Memory B cell (primary cell): ENCODE measurements around the gene CTU2.

Source experiments
- ATAC-seq: fragments of 150-1000 bp; cut with Tn5 transposase; 2 replicates; pipeline ENCODE4 v1.10.0; 2021; ENCODE audit warnings: low read depth, mild to moderate bottlenecking, moderate library complexity
- DNase-seq, 2 donors: peaks; one replicate each; pipeline ENCODE4 v3.0.0; 2022; ENCODE audit warnings: low spot score in 2 of 2
- H3K27ac Mint-ChIP-seq: one replicate; pipeline ENCODE4 v1.8.0; 2022; ENCODE audit warnings: mild to moderate bottlenecking, moderate library complexity, mixed read lengths
- H3K27me3 Mint-ChIP-seq: one replicate; pipeline ENCODE4 v1.8.0; 2022; ENCODE audit warnings: mixed read lengths
- H3K36me3 Mint-ChIP-seq: one replicate; pipeline ENCODE4 v1.8.0; 2022; ENCODE audit warnings: mild to moderate bottlenecking, mixed read lengths
- H3K4me1 Mint-ChIP-seq: one replicate; pipeline ENCODE4 v1.8.0; 2022; ENCODE audit warnings: mixed read lengths
- H3K4me3 Mint-ChIP-seq: one replicate; pipeline ENCODE4 v1.8.0; 2022; ENCODE audit warnings: mild to moderate bottlenecking, moderate library complexity, mixed read lengths
- H3K9me3 Mint-ChIP-seq: one replicate; pipeline ENCODE4 v1.8.0; 2022; ENCODE audit warnings: mixed read lengths

Gene CTU2

DNA sequence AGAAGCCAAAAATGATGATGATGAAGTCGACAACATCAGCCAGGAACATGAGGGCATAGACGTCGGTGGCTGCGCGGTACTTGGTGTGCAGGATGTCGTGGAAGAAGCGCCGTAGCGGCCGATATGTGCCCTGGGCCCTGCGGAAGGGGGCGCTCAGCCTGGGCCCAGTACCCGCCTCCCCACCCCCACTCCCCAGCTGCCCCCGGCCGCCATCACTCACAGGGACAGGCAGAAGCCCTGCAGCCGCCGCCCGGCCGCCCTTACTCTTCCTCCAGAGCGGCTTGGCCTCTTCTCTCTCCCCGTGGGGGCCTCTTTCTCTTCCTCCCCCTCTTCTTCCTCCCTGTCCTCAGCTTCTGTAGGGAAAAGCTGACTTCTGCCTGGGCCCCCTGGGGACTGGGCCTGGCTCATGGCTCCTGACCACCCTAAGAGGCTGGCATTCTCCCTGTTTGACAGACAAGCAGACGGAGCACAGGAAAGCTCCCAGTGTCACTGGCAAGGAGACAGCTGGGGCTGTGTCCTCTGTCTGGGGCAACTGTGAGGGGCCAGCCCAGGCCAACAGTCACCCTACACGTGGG is 14.2 kb downstream of the CTU2 start:
- H3K4me3 Mint-ChIP-seq = no peak overlapping the region
- no peak overlapping the region for H3K27ac Mint-ChIP-seq
- no peak for ATAC-seq
- DNase-seq = no peak
- no peaks in the 10 kb centered on the region for H3K27me3 Mint-ChIP-seq
- H3K4me1 Mint-ChIP-seq = no peaks in the 10 kb centered on the region
- peaks cover 24% of the 10 kb centered on the region for H3K36me3 Mint-ChIP-seq
- no peaks in the 10 kb centered on the region for H3K9me3 Mint-ChIP-seq

DNA sequence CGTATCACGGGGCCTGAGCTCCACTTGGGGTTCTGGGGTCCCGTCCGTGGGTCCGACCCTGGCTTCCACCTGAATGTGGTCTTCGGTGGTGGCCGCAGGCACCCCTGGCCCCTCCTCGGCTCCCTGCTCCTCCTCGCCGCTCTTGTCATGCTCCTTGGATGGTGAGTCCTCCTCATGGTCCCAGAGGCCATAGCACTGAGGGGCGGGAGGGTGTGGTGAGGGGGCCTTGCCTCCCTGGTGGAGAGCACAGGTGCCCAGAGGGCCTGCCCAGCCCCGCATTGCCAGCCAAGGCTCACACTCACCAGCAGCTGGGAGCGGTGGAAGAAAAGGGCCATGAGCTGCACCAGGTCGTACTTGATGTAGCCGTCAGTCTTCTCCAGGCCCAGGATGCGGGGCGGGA is 14.9 kb downstream of the CTU2 start:
- no peaks in the 10 kb centered on the region for H3K27me3 Mint-ChIP-seq
- H3K9me3 Mint-ChIP-seq = no peaks in the 10 kb centered on the region
- H3K27ac Mint-ChIP-seq = no peak overlapping the region
- no peak overlapping the region for H3K4me3 Mint-ChIP-seq
- ATAC-seq (no peak), DNase-seq (no peak)
- no peaks in the 10 kb centered on the region for H3K4me1 Mint-ChIP-seq
- H3K36me3 Mint-ChIP-seq = peaks cover 26% of the 10 kb centered on the region

DNA sequence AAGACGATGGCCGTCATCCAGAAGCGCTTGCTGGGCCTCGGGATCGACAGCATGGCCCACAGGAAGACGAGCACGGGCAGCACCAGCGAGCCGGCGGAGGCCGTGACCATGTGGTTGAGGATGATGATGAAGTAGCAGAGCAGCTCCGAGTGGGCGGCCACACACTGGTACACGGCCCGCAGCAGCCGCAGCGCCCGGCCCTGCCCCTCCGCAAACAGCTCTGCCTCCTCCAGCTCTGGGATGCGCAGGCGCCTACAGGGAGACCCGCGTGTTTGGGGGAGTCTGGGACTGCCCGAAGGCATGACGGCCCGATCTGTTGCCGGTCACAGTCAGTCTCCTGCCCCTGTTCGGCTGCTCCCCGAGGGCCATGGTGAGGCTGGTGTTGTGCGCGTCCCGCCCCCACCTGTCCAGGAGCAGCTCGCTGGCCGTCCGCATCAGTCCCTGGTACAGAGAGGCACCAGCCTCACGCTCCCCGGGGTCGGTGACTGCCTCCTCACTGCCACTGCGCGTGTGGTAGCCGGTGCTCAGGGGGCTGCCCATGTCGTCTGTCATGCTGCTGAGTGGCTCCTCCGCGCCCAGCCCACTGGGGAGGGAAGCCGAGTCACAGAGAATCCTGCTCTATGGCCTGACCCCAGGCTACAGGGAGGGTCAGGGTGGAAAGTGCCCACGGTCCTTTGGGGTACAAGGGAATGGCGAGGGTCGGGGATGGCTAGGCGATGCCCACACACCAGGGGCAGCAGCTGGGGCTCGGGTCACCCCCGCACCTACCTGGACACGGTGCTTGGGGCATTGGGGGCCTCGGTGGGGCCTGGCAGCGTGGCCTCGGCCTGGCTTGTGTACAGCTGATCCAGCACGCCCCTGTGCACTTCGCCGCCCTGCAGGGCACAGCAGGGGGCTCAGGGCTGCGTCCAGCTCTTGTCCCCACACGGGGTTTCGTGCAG is 15.8 kb downstream of the CTU2 start:
- Mint-ChIP-seq H3K27me3 (no peaks in the 10 kb centered on the region), H3K4me1 (no peaks in the 10 kb centered on the region), H3K9me3 (no peaks in the 10 kb centered on the region), H3K4me3 (no peak overlapping the region), H3K27ac (no peak overlapping the region), H3K36me3 (peaks cover 25% of the 10 kb centered on the region)
- DNase-seq = no peak
- ATAC-seq = no peak

DNA sequence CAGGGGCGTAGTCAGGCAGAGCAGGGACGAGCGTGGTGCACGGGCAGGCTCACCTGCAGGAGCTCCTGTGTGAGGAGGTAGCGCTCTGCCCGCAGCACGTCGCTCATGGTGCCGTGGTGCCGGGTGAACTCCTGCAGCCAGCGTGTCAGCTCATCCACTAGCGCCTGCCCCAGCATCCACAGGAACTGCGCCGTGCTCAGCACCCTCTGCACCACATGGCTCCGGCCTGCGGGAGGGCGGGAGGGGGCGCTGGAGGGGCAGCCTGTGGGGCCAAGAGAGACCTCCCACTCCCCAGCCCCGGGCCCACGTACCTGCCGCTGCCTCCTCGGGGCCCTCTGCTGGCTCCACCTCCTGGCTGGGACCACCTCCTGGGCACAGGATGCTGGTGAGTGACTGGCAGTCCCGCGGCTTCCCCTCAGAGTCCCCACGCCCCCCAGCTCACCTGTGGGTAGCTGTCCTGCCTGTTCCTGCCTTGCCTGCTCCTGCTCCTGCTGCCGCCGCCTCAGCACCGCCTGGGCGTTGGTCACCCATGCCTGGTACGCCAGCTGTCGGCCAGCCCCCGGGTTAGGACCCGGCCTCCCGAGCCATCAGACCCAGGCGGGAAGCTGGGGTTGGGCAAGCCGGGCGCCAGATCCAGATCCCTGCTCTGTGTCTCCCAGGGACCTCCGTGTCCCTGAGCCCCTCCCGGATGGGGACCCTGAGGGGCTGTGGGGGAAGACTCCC is 16.6 kb downstream of the CTU2 start:
- H3K9me3 Mint-ChIP-seq = no peaks in the 10 kb centered on the region
- no peak overlapping the region for H3K4me3 Mint-ChIP-seq
- H3K27ac Mint-ChIP-seq = no peak overlapping the region
- no peaks in the 10 kb centered on the region for H3K4me1 Mint-ChIP-seq
- ATAC-seq (no peak), DNase-seq (no peak)
- peaks cover 20% of the 10 kb centered on the region for H3K36me3 Mint-ChIP-seq
- no peaks in the 10 kb centered on the region for H3K27me3 Mint-ChIP-seq

DNA sequence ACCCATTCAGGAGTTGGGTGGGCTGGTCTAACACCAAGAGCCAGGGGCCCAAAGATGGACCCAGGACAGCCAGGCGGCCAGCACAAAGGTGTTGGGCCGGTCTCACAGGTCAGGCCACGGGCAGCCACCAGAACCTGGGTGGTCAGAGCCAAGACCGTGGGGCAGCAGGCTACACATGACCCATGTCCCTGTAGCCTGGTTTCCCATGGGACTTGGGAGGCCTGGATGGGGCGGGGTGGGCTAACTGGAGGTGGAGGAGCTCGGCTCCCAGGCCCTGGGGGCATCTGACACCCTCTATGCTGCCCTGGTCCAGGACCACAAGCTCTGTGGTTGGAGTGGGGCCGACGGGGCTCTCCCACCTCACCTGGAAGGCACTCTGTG is 17.2 kb downstream of the CTU2 start:
- Mint-ChIP-seq H3K27ac (no peak overlapping the region), H3K4me3 (no peak overlapping the region), H3K9me3 (no peaks in the 10 kb centered on the region), H3K4me1 (no peaks in the 10 kb centered on the region), H3K27me3 (no peaks in the 10 kb centered on the region), H3K36me3 (peaks cover 20% of the 10 kb centered on the region)
- DNase-seq (no peak), ATAC-seq (no peak)

DNA sequence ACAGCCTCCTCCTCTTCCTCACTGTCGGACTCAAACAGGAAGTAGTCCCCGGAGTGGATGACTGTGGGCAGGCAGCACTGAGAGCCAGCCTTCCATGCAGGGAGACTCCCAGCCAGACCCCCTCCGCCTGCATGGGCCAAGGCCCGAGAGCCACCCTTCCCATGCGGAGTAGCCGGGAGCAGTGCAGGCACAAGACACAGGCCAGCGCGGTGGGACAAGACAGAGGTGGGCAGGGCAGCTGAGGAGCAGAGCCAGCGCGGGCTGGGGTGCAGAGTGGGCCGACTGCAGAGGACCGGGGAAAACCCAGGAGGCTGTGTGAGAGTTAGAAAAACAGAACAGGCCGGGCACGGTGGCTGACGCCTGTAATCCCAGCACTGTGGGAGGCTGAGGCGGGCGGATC is 17.6 kb downstream of the CTU2 start:
- DNase-seq = no peak
- peaks cover 20% of the 10 kb centered on the region for H3K36me3 Mint-ChIP-seq

DNA sequence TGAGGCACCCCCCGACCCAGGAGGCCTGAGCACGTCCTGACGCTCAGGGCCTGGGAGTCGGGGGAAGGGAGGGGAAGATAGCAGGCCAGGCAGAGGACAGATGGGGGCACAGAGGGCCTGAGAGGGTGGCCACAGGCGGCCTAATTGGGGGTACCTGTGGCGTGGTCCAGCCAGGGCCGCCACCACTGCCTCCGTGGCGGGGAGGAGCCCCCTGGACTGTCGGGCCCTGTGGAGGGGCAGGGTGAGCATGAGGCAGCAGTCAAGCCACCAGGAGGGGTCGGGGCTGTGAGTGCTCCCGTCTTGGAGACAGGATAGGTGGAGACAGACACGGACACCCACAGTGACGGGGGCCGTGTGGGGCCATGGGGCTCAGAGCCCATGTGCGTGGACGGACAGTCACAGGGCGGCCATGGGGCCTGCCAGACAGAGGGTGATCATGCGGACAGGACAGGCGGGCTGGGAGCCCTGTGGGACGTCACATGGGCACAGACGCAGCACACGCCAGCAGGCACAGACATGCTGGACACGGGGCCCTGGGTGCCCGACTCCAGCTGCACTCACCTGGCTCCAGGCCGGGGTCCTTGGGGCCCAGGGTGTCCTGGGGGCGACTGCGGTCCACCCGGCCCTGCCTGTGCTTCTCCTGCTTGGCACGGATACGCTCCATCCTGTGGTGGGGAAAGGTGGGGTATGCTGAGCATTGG is 18.7 kb downstream of the CTU2 start:
- Mint-ChIP-seq H3K27ac (no peak overlapping the region), H3K36me3 (peaks cover 17% of the 10 kb centered on the region), H3K9me3 (no peaks in the 10 kb centered on the region), H3K4me1 (peaks cover 2% of the 10 kb centered on the region), H3K27me3 (no peaks in the 10 kb centered on the region), H3K4me3 (no peak overlapping the region)
- no peak for DNase-seq
- ATAC-seq = no peak

More for the DNA sequence above, 17.6 kb downstream of the CTU2 start:
- Mint-ChIP-seq H3K4me1 (no peaks in the 10 kb centered on the region), H3K27ac (no peak overlapping the region), H3K27me3 (no peaks in the 10 kb centered on the region), H3K9me3 (no peaks in the 10 kb centered on the region), H3K4me3 (no peak overlapping the region)
- no peak for ATAC-seq

DNA sequence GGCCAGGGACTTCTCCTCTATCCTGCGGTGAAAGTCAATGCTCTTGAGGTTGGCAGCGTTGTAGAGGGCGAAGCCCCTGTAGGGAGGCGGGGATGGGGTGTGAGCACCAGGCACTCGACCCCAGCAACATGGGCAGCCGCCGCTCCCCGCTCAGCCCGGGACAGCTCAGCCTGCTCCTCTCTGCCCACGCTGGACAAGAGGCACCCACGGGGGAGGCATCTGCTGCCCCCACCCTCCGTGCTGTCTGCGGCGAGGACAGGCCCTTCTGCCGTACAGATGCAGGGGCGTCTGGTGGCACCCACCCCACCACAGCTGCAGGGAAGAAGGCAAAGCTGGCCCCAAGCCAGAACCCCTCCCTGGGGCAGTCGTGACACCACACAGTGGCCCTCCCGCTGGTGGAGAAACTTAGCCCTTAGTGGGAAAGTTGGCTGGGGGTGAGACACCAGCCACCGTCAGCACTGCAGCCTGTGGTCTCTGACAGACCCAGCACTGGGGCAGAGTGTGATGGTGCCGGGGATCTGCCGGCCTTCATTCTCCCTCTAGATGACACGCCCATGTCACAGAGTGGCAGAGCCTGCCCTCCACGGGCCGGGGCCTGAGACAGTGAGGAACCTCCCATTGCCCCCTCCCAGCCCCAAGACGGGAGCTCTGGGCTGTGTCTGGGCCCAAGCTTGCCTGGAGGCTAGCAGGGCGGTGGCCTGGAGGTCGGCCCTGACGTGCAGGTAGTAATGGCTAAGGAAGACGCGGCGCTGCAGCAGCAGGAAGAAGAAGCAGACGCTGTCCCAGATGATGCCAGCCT is 19.5 kb downstream of the CTU2 start:
- Mint-ChIP-seq H3K4me3 (no peak overlapping the region), H3K36me3 (peaks cover 12% of the 10 kb centered on the region), H3K27ac (no peak overlapping the region), H3K9me3 (no peaks in the 10 kb centered on the region), H3K4me1 (peaks cover 2% of the 10 kb centered on the region), H3K27me3 (no peaks in the 10 kb centered on the region)
- DNase-seq (no peak), ATAC-seq (no peak)

DNA sequence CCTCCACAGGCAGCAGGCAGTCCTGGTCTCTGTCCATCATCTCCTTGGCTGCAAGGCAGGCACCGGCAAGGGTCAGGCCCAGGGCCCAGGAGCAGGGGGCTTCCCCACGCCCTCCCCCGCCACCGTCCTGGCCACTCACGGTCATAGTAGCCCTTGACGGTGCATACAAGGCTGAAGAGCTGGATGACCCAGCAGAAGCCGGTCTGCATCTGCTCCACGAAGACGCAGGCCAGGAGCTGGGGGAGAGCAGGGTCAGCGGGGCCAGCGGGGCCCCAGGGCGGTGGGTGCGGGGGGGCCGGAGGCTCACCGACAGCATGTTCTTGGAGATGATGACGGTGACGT is 20.1 kb downstream of the CTU2 start:
- H3K36me3 Mint-ChIP-seq = peaks cover 14% of the 10 kb centered on the region
- no peaks in the 10 kb centered on the region for H3K27me3 Mint-ChIP-seq
- DNase-seq (no peak), ATAC-seq (no peak)
- no peaks in the 10 kb centered on the region for H3K9me3 Mint-ChIP-seq
- H3K4me1 Mint-ChIP-seq = peaks cover 2% of the 10 kb centered on the region
- H3K4me3 Mint-ChIP-seq = no peak overlapping the region
- H3K27ac Mint-ChIP-seq = no peak overlapping the region

DNA sequence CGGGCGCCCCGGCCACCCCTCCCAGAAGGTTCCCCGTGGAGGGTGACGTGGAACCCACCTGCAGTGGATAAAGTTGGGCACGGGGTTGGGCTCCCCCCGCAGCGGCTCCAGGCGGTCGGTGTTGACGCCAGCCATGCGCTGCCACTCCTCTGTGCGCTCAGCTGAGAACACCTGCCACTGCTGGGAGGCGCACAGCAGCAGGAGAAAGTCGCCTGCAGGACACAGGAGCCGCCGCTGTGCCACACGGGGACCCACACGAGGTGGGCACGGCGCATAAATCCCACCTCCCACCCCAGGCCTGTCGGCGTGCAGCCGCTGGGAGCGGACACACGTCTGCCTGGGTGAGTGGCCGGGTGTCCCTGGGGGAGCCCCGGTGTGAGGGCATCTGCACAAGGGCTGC is 20.7 kb downstream of the CTU2 start:
- H3K4me1 Mint-ChIP-seq = peaks cover 2% of the 10 kb centered on the region
- peaks cover 15% of the 10 kb centered on the region for H3K36me3 Mint-ChIP-seq
- H3K27me3 Mint-ChIP-seq = no peaks in the 10 kb centered on the region
- DNase-seq = no peak
- ATAC-seq = no peak
- no peak overlapping the region for H3K4me3 Mint-ChIP-seq
- H3K27ac Mint-ChIP-seq = no peak overlapping the region
- no peaks in the 10 kb centered on the region for H3K9me3 Mint-ChIP-seq

DNA sequence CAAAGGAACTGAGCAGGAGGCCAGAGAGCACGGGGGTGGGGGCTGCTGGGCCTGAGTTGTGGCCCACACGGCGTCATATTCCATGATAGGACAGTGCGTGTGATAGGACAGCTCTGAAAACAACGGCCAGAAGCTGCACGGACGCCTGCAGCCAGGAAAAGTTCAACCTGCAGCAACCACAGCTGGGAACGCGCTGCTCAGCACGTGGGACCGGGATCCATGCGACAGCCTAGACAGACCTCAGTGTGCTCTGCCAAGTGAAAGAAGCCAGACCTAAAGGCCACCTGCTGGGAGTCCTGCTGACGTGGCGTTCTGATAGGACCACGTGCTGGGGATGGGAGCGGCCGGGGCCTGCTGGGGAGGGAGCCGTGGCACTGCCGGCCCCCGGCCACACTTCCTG is 21.6 kb downstream of the CTU2 start:
- Mint-ChIP-seq H3K4me1 (peaks cover 2% of the 10 kb centered on the region), H3K27ac (no peak overlapping the region), H3K4me3 (no peak overlapping the region), H3K36me3 (peaks cover 15% of the 10 kb centered on the region), H3K27me3 (no peaks in the 10 kb centered on the region), H3K9me3 (no peaks in the 10 kb centered on the region)
- ATAC-seq (no peak), DNase-seq (no peak)

DNA sequence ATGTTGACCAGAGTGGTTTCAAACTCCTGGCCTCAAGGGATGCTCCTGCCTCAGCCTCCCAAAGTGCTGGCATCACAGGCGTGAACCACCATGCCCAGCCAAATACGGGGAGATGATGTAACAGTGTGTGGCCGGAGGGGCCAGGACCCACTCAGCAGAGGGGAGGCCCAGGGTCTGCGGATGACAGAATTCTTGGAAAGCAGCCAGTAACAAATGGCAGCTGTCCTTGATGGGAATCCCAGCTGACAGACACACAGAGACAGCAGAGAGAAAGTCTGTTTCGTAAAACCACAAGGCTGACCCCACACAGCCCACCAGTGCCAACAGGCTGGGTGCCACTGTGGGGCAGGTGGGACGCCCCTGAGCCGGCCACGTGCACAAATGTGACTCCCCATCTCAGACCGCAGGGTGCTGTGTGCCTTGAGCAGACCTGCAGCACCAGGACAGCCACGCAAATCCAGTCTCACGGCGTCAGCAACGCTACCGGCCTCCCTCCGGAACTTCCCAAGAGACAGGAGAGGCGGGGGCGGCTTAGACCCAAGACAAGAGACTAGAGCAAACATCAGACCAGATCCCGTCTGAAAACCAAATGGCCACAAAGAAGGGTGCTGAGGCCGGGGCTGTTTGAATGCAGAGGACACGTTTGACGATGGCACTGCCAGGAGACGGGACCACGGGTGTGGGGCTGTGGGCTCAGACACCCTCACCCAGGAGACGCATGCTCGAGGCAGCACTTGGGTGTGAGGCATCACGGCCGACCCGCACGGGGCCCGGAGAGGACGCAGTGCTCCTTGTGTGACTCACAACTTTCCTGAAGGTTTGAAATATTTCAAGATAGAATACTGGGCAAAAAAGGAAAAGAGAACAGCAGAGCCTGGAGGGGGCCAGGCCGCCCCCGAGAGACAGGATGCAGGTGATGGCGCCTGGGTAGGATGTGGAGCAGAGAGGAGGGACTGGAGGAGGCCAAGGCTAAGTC is 24.6 kb downstream of the CTU2 start:
- no peak for DNase-seq
- H3K27ac Mint-ChIP-seq = no peak overlapping the region
- H3K9me3 Mint-ChIP-seq = no peaks in the 10 kb centered on the region
- peaks cover 9% of the 10 kb centered on the region for H3K36me3 Mint-ChIP-seq
- no peak for ATAC-seq
- H3K27me3 Mint-ChIP-seq = no peaks in the 10 kb centered on the region
- peaks cover 2% of the 10 kb centered on the region for H3K4me1 Mint-ChIP-seq
- no peak overlapping the region for H3K4me3 Mint-ChIP-seq
